NCI-H748 (cell line): ENCODE data around the gene IL9.
"Not testable (repeated sequence)": the region's sequence is repeated elsewhere in the genome, so short reads cannot be mapped to it uniquely, and the experiment has no call there.

Source experiments
- DNase-seq: peaks from one replicate; lab custom pipeline; 2025; ENCODE audit not compliant: unreplicated experiment; lab: John Stamatoyannopoulos, UW

The IL9 gene

DNA sequence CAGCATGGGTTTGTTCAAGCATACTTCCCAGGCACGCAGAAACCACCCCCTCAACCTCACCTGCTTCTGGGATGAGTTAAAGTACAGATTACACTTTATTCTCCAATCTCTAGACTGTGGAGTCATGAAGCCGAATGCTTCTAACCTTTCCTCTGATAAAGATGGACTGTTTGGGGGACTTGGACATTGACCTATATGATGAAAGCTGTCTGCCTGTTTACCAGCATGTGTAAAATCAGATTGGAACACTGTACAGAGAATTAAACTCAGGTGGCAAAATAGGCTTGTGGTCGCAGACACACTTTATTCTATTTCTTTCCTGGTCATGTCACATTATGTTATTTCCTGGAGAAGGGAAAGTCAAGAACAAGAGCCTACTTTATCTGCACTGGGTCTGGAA lies 25.7 kb downstream of the IL9 start:
- no peak for DNase-seq

DNA sequence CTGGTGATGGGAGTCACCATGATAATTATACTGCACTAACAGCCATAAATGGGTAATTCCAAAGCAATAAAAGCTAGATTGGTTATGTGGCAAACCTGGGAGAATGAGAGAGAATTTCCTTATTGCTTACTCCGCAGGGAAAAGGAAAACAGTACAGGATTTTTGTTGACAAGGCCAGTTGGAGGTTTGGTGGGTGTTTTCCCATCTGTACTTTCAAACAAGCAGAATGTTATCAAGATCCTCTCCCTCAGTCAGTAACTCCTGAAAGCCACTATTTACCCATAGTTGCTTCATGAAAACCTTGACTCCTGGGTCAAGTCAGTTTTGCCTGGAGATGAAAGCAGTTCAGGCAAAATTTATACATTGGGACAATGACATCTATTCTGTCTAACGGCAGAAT lies 26.4 kb downstream of the IL9 start:
- no peak for DNase-seq

DNA sequence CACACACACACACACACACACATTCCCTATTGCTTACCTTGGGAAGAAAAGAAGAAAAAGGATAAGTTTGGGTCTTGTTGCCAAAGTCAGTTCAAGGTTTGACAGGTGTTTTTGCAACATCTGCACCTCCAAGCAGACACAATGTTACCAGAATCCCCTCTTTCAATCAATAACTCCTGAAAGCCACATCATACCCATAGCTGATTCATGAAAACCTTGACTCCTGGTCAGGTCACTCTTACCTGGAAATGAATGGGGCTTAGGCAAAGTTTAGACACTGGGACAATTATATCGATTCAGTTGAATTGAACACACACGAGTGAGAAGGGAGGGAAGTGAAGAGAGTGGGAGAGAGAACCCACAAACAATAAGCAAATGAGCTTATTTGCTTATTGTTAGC lies 27.0 kb downstream of the IL9 start:
- DNase-seq = no peak

DNA sequence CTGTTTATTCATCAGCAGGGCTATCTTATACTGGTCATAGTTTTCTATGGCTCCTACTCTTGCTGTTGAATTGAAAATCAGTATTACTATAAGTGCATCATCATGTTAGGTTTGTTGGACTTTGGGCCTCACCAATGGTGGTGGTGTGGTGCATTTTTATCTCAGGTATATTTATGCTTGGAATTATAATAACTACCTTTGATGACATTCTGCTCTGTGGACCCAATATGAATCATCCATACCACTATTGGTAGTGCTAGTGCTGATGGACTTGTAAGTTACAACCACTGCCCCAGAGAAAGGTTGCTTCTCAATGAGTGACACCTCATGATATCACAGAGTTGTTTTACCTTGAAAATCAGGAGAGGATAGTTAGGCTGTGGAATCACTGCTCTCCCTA lies 28.0 kb downstream of the IL9 start:
- DNase-seq = no peak

DNA sequence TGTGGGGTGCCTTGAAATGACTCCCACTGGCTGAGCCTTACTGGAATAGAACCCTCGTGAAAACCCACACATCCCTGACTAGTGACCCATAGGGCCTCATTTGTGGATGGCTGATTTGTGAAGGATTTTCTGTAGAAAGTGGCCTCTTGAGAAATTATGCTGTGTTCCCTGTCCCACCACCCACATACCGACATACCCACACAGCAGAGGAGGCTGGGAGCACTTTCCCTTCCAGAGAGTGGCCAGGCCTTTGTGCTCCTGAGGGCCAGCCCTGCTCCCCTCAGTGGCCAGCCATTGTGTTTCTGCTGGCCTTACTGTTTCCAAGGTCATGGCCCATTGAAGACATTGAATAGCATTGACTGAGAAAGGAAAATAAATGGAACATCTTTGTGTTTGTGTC lies 29.6 kb downstream of the IL9 start:
- DNase-seq = no peak

DNA sequence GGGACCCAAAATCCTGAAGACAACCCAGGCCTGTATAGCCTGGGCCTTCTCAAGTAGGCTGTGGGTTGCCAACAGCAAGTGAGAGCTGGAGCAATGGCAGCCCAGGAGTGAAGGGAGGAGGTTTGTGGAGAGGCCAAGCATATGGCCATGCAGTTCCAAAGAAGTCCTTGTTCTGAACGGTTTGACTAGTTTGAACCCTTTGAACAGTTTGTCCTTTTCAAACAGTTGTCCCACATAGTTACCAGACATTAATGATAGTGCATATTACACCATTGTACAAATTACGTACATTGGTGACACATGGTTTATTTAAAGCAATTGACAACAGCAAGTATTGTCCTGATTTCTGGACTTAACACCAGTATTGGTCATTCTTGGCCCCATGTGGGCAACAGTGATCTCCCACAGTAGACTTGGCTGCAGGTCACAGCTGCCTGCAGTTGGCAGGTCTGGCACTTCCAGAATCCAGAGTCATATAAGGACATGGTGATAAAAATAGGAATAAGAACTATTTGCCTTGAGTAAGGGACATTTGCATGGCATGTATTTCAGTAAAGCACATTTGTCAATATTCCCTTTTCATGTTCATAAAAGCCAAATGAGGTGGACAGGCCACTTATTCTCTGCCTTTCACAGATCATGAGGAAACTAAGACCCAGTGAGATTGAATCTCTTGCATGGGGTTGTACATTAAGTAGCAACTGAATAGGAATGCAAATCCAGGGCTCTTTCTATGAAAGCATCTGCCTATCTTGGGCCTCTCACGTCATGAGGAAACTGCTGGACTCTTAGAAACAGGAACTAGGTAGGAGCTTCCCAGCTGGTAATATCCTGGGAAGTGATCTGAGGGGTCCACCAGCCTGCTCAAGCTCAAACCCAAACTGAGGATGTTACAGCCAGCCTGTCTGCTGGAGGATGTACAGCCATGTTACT lies 30.9 kb downstream of the IL9 start:
- no peak for DNase-seq

DNA sequence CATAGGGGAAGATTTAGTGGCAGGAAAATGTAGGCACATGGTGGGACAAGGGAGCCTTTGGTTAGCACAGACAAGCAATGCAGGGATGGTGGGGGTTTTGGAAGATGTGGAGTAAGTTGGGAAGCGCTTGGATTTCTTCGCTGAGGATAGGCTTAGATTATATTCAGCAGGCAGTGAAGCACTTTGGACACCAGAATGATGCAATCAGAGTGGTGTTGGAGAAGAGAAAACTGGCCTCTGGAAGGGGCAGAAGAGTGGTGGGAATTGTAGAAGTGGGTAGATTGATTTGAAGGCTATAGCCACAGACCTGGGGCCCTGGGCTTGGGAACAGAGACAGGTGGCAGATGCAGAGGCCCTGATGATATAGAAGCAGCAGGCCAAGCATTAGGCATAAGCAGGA lies 32.9 kb downstream of the IL9 start:
- DNase-seq = no peak

DNA sequence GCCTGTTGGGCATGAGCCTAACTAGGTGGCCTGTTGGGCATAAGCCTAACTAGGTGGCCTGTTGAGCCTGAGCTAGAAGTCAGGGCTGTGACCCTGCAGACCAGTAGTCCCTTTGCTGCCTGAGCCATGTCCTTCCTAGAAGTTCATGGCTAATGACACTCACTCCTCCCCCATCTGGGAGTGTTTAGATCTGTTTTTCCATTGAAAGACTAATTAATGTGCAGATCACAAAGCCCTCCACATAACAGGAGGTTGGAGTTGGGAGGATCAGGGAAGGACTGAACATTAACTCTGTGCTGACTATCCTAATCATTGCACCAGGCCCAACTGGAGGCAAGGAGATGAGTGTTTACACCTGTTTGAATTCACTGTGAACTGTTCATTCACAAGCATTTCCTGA lies 33.6 kb downstream of the IL9 start:
- no peak for DNase-seq

DNA sequence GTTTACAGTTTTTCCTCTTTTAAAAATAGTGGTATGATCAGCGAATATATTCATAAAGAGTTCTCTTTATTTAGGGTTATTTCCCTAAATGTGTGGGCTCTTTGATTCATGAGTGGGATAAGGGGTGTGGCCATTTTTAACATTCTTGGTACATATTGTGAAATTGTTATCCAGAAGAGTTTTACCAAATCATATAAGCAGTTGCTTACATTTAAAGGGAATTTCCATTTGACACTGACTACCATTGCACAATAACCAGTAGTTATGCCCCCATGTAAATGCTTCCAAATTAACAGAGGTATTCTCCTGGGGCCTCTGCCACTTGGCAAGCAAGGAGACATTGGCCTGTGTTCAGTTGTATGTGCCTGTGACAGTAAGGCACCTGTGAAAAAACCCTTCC lies 34.0 kb downstream of the IL9 start:
- no peak for DNase-seq

DNA sequence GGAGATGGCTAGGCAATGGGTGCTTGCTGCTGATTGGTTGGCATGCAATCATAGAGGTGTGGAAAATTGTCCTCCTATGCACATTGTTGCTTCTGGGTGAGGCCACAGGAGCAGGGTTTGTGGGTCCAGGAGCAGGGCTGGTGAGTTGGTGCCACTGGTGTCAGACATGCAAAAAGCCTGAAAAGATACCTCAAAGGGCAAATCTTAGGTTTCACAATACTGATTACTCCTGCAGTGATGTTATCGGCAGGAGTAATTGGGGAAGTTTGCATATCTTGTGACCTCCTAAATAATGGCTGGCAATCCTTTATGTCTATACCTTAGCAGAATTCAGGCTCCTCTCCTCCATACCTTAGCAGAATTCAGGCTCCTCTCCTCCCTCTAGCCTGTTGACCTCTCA lies 36.0 kb downstream of the IL9 start:
- no peak for DNase-seq

DNA sequence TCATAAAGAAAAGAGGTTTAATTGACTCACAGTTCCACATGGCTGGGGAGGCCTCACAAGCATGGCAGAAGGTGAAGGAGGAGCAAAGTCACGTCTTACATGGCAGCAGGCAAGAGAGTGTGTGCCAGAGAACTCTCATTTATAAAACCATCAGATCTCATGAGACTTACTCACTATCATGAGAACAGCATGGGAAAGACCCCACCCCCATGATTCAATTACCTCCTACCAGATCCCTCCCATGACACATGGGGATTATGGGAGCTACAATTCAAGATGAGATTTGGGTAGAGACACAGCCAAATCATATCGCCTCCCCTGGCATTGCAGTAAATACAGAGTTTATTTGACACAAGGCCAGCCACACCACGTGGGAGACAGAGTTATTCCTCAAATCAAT lies 36.5 kb downstream of the IL9 start:
- not testable (repeated sequence) for DNase-seq

DNA sequence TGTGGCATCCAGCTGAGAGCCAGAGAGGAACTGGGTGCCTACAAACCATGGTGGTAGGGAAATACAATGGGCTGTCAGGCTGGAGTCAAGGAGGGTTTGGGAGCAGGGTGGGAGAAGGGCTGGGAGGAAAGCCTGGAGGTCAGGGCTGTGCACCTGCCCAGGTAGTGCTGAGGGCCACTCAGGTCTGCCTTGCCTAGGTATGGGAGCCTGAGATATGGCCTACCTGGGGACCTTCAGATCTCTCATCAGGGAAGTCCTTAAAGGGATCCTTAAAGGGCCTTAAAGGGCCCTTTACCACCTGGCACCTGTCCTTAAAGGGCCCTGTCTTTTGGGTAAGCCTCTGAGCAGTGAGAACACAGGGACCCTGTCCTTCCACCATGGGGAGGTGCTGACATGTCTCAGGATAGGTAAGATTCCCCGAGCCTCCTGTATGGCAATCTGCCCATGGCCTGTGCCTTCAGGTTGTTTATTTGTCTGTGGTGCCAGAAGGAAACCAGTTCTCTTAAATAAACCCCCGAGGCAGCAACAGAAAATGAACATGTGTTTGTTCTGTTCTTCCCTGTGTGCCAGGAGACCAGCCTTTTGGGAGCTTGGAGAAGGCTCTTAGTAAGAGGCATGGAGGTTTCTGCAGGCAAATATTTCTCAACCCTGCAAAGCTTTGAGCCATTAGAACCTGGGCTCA lies 37.9 kb downstream of the IL9 start:
- no peak for DNase-seq

DNA sequence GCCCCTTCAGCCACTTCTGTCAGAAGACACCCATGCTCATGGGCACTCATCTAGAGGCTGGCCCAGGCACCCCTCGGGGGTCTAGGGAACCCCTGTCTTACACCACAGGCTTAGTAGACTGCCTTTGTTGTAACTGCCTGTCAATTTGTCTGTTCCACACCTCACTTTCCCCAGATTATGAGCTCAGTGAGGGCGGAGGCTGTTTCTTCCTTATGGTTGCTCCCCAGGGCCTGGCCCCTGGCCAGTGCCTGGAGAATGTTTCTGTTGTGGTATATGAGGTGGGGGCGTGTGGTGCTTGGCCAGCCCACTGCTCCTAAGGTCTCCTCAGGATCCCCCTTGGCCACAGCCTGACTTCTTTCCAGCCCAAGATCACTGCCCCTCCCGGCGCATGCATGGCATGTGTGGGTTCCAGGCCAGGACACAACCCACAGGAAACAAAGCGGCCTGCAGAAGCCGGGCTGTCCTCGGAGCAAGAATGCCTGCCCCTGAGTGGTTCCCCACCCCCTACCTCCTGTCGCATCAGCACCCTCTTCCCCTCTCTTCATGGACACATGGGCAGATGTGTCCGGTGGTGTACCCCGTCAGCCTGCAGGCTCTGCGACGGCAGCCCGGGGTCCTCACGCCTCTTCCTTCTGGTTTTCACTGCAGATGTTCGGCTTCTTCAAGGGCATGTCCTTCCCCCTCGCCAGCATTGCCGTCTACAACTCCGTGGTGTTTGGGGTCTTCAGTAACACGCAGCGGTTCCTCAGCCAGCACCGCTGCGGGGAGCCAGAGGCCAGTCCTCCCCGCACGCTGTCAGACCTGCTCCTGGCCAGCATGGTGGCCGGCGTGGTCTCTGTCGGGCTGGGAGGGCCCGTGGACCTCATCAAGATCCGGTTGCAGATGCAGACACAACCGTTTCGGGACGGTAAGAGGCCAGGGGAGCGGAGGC lies 43.5 kb downstream of the IL9 start:
- DNase-seq = no peak

DNA sequence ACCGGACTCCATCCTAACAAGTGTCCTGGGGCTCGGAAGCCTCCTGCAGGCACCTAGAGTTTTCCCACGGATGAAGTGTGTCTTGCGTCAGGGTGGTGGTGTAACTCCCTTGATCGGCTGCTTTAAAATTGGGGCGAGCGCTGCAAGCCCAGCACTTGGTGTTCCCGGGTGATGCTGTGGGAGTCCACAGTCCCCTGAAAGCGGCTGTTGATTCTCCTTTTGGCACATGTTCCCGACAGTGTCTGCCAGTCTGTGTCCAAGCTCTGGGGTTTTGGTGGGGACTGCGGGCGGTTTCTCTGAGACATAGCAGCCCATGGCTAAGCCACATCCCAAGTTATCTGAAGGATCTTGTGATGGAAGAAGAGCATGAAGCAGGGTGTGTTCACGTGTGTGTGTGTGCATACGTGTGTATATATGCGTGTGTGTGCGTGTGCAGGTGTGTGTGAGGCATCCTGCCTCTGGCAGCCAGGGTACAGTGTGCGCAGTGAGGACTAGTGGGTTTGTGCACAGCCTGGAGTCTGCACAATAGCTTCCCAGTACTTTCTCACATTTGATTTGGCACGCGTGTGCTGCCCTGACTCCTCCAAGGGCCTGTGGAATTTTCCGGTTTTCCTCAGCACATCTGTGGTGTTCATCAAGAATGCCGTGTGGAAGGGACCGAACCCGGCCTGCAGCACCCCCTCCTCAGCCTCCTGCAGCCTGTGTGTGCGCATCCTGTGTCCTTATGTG lies 44.3 kb downstream of the IL9 start:
- no peak for DNase-seq

DNA sequence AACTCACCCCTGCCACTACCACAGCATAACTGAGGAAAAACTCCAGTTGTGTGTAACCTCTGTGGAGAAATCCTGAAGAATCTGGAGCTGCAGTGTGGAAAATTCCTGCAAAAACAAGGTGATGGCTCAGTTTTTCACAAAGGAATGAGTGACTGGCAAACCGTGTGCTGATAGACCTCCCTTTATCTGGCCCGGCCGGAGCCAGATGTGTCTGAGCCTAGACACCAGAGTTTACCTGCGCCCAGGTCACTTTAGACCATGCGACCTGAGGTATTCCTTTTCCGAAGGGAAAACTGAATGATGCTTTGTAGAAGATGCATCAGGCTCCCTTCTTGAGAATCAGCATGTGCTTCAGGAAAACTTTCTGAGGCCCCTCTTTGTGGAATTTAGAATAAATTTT lies 45.0 kb downstream of the IL9 start:
- no peak for DNase-seq

DNA sequence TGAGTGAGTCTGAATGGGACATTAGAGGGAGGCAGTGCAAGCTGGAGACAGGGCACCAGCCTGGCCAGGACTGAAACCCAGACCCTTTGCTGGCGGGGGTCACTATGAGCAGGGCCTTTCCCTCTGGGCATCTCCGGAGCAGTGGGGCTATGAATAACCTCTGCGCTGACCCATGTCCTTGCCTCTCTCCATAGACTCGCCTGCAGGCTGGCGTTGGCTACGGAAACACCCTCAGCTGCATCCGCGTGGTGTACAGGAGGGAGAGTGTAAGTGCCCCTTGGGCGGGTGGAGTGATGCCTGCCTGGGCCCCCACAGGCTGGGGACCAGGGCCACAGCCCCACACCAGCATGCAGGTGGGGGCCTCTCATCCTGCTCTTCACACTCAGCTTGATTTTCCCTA lies 45.4 kb downstream of the IL9 start:
- DNase-seq = no peak

DNA sequence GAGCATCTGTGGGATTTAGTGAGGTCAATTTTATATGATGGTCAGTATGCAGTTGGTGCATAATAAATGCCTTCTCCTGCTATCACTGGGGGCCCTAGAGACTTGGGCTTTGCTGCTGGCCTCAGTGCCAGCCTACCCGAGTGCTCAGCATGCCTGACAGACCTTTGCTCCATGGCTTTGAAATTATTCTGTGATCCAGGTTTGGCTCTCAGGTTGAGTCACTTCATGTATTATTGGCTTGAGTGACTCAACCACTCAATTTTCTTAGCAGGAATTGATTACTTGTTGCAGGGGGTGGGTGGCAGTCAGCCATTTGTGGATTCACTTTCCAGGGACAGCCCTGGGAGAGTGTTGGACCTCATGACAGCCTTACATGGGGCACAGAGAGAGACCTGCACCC lies 47.7 kb downstream of the IL9 start:
- no peak for DNase-seq

DNA sequence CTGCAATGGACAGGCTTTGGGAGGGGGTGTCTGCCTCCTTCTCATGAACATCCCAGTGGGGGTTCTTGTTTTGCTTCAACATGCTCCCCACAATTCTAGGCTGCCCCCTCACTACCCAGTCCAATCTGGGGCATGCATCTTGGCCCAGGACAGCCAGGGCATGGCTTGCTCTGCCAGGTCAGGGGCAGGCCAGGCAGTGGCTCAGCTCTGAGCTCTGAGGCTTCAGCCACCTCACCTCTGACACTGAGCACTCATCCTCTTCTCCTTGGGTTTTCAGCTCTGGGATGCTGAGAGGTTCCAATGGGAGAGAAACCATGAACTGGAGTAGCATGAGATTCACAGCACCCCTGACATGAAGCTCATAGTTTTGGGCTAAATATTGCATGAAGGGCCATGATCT lies 49.3 kb downstream of the IL9 start:
- no peak for DNase-seq

DNA sequence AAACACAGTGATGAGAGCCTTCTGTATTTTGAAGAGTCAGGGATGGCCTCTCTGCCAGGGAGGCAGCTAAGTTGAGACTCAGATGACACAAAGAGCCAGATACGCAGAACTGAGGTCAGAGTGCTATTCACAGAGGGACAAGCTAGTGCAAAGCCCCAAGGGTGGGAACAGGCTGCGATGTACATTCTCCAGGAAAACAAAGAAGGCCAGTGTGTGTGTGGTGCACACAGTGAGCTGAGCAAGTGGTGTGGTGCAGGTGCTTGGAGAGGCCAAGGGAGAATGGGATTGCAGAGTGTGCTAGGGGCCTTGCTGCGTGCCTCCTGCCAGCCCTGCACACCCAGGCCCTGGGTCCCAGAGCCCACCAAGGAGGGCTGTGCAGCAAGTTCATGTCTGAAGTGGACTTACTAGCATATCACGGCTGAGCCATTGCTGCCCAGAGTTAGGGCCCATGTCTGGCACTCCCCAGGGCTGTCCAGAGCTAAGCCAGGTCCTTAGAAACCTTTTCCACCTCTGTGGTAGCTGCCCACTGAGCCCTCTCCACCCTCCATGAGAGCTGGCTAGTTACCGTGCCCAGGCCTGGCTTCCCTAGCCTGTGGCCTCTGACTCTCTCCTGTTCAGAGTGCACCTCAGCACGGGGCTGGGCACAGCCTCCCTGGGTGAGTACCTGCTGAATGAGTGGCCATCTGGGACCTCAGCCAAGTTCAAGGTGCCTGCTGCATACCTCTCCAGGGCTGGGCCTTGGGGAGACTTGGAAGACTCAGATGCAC lies 51.9 kb downstream of the IL9 start:
- DNase-seq = no peak

DNA sequence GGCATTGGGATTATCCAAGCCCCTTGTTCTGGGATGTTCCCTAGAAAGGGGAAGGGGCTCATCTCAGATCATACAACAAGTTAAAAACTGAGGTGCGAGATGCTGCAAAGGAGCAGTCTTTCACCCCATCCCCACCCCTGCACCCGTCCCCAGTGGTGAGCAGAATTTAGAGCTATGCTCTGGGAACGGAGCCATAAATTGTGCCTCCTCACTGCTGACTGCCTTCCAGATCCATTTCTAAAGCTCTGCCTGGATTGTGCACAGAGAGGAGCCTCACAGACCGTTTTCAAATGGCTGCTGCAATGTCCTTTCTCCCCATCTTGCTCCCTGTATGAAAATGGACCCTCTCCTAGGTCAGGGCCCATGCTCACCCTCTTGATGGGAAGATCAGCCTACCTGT lies 52.9 kb downstream of the IL9 start:
- no peak for DNase-seq
